ENCODE measurements around the gene MAT2B.

DNA sequence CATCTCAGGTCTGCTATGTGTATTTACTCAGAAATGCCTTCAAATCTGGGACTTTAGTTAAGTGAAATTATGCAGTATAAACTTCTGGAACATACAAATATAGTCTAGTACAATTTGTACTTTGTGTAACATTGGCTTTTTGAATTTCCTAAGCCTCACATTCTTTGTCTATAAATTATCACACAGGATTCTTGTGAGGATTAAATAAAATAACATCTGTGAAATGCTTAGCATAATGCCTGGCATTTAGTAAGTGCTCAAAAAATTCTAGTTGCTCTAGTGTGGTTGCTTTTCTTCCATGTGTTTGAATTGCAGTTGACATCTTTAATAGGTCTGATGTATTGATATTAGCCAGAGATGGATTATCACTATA, 42.4 kb upstream of the MAT2B start:
- TF ChIP-seq, protein P1, sequence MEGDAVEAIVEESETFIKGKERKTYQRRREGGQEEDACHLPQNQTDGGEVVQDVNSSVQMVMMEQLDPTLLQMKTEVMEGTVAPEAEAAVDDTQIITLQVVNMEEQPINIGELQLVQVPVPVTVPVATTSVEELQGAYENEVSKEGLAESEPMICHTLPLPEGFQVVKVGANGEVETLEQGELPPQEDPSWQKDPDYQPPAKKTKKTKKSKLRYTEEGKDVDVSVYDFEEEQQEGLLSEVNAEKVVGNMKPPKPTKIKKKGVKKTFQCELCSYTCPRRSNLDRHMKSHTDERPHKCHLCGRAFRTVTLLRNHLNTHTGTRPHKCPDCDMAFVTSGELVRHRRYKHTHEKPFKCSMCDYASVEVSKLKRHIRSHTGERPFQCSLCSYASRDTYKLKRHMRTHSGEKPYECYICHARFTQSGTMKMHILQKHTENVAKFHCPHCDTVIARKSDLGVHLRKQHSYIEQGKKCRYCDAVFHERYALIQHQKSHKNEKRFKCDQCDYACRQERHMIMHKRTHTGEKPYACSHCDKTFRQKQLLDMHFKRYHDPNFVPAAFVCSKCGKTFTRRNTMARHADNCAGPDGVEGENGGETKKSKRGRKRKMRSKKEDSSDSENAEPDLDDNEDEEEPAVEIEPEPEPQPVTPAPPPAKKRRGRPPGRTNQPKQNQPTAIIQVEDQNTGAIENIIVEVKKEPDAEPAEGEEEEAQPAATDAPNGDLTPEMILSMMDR (IDR thresholded peaks at IDR 0.05) = no peak
- TF ChIP-seq ZFX (IDR thresholded peaks at IDR 0.05; ENCODE audit: borderline replicate concordance) = no peak

Measured in 22Rv1 (cell line).